Upper lobe of left lung (tissue), 6 donors: Measurements from ENCODE around the gene ITGAD. TPM values are rescaled to one million over a fixed set of nuclear protein-coding genes. Genes with fewer than 3 reads are reported as not detected.

ENCODE experiments used
- ATAC-seq, 2 donors: fragments of 200-7000 bp; cut with Tn5 transposase; one replicate each; pipeline ENCODE4 v1.9.1; 2022; ENCODE audit warnings: mild to moderate bottlenecking in 2 of 2, moderate library complexity in 2 of 2; ENCODE audit not compliant: low FRiP score in 2 of 2
- DNase-seq, 2 donors: peaks; one replicate each; pipeline ENCODE4 v3.0.0-alpha.2; 2019 to 2020
- H3K27ac ChIP-seq, 4 donors: fragments of 200-600 bp; sonication (generic); one replicate each; pipeline ENCODE4 v1.5.1; 2016 to 2019
- H3K27me3 ChIP-seq, 4 donors: fragments of 200-600 bp; sonication (generic); one replicate each; pipeline ENCODE4 v1.5.1; 2017 to 2019
- H3K36me3 ChIP-seq, 4 donors: fragments of 200-600 bp; sonication (generic); one replicate each; pipeline ENCODE4 v1.5.1; 2016 to 2019
- H3K4me1 ChIP-seq, 4 donors: fragments of 200-600 bp; sonication (generic); one replicate each; pipeline ENCODE4 v1.5.1; 2018 to 2019
- H3K4me3 ChIP-seq, 4 donors: fragments of 200-600 bp; sonication (generic); one replicate each; pipeline ENCODE4 v1.5.1; 2017 to 2019; ENCODE audit warnings: mild to moderate bottlenecking in 2 of 4, moderate library complexity in 1 of 4
- H3K9me3 ChIP-seq, 4 donors: fragments of 200-600 bp; sonication (generic); one replicate each; pipeline ENCODE4 v1.5.1; 2018 to 2019
- EP300 ChIP-seq, 4 donors: sonication (generic); formaldehyde crosslinking; IDR thresholded peaks; one replicate each; pipeline ENCODE4 v1.5.1; 2017; ENCODE audit warnings: antibody characterized with exemption in 4 of 4, control low read depth in 2 of 4
- POLR2A ChIP-seq, 4 donors: fragments of 450-650 bp; IDR thresholded peaks; one replicate each; pipeline ENCODE4 v1.5.1; 2016 to 2017; ENCODE audit warnings: antibody characterized with exemption in 4 of 4, mild to moderate bottlenecking in 2 of 4
- POLR2AphosphoS5 ChIP-seq, 2 donors: sonication (generic); formaldehyde crosslinking; IDR thresholded peaks; one replicate each; pipeline ENCODE4 v1.5.1; 2017; ENCODE audit warnings: antibody characterized with exemption in 2 of 2
- WGBS, 2 donors: methylation state at CpG; one replicate each; pipeline ENCODE4 v1.1.5; 2017 to 2018; 5-methylcytosine and 5-hydroxymethylcytosine counted together
- total RNA-seq, 6 donors: library from RNA; depleted of rRNA in 4 of 6; stranded (reverse); fragments of >200 nt in 4 of 6; gene quantifications; one replicate each; pipeline versions ENCODE4 v1.1.0 to v1.2.1, GENCODE V29; 2016 to 2021
- TF ChIP-seq, protein P1 (sequence below), 6 experiments: fragments of 450-650 bp in 4 of 6; fragments of 200-600 bp in 2 of 6; sonication (generic) in 2 of 6; IDR thresholded peaks; one replicate each; pipeline ENCODE4 v1.5.1; 2016 to 2019; ENCODE audit warnings: antibody characterized with exemption in 6 of 6
- donor health status: DM: no; HTN: no; CAD: no; lungs with moderate emphysema.
- donor health status: DM: no; HTN: yes; CAD: no; lungs with severe emphysema.

ITGAD gene
- total RNA-seq, 6 donors from 2014 or later, result 0.15 to 0.69 (median 0.52) TPM; not detected in 3

DNA sequence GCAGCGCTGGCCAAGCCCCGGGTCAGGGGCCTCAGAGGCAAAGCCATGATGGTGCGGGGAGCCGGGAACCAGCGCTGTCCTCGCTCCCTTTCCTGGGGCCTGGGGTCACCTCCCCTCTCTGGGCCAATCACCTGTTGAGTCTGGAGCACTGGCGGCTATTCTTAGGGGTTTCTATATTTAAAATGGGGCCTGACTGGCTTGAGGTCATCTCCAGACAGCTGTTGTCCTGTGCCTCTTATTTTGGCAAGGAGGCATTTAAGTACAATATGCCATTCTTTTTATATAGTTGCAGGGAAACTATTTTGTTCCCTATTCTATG lies 35.1 kb downstream of the ITGAD start, which contains the start of gene COX6A2:
COX6A2 (minus strand) TSS at position 82 of the 319 bp plus-strand sequence; CDS start at position 47, 35 bp downstream.
- H3K9me3 ChIP-seq, result no peaks in the 10 kb centered on the region
- H3K4me3 ChIP-seq, result peak within 1 kb of the TSS in 3 of 4 donors; percentile 32 to 47 (median 39)
- ATAC-seq (peak in 1 of 2 donors; percentile 17), DNase-seq (no peak)
- WGBS, 2 donors, result 29 to 65% methylated on average over 1 to 7 of the region's 7 CpGs
- no peak within 1 kb of the TSS for H3K27ac ChIP-seq
- TF ChIP-seq POLR2A (IDR thresholded peaks at IDR 0.05) (no peak), EP300 (IDR thresholded peaks at IDR 0.05) (no peak), POLR2AphosphoS5 (IDR thresholded peaks at IDR 0.05) (no peak)
- TF ChIP-seq, protein P1, sequence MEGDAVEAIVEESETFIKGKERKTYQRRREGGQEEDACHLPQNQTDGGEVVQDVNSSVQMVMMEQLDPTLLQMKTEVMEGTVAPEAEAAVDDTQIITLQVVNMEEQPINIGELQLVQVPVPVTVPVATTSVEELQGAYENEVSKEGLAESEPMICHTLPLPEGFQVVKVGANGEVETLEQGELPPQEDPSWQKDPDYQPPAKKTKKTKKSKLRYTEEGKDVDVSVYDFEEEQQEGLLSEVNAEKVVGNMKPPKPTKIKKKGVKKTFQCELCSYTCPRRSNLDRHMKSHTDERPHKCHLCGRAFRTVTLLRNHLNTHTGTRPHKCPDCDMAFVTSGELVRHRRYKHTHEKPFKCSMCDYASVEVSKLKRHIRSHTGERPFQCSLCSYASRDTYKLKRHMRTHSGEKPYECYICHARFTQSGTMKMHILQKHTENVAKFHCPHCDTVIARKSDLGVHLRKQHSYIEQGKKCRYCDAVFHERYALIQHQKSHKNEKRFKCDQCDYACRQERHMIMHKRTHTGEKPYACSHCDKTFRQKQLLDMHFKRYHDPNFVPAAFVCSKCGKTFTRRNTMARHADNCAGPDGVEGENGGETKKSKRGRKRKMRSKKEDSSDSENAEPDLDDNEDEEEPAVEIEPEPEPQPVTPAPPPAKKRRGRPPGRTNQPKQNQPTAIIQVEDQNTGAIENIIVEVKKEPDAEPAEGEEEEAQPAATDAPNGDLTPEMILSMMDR (IDR thresholded peaks at IDR 0.05), result no peak
- peaks cover 3 to 6% (median 5%) of the 10 kb centered on the region in 4 donors for H3K4me1 ChIP-seq
- H3K36me3 ChIP-seq, result no peaks in the 10 kb centered on the region
- H3K27me3 ChIP-seq, result no peaks in the 10 kb centered on the region

DNA sequence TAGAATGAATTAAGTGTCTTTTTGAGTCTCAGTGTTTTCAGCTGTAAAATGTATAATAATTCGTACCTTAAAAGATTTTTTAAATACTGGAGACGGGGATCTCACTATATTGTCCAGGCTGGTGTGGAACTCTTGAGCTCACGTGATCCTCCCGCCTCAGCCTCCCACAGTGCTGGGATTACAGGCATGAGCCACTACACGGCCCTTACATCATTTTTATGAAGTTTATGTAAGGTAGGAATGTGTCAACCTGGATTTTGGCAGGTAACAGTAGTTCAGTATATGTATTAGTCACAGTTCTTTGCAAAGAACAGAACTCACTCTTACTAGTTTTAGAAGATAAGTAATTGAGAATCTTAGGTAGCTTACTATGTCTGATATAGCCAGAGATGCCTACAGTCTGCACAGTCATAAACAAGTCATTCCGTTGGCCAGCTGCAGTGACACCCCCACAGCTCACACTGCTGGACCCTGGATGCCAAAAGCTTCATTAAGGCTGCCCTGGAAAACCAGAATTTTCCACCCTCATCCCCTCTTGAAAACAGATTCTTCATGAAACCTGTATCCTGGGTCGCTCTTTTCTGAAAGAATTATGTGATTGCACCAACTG lies 35.6 kb downstream of the ITGAD start:
- H3K4me1 ChIP-seq, result peaks cover 3 to 6% (median 5%) of the 10 kb centered on the region in 4 donors
- H3K4me3 ChIP-seq, result no peak overlapping the region
- no peaks in the 10 kb centered on the region for H3K9me3 ChIP-seq
- TF ChIP-seq EP300 (IDR thresholded peaks at IDR 0.05) (no peak), POLR2AphosphoS5 (IDR thresholded peaks at IDR 0.05) (no peak), POLR2A (IDR thresholded peaks at IDR 0.05) (no peak)
- TF ChIP-seq, protein P1 (IDR thresholded peaks at IDR 0.05), result no peak
- H3K27ac ChIP-seq, result no peak overlapping the region
- no peak for DNase-seq
- 80 to 81% methylated on average over 7 of the region's 7 CpGs for WGBS, 2 donors
- no peaks in the 10 kb centered on the region for H3K36me3 ChIP-seq
- no peaks in the 10 kb centered on the region for H3K27me3 ChIP-seq
- ATAC-seq, result no peak

DNA sequence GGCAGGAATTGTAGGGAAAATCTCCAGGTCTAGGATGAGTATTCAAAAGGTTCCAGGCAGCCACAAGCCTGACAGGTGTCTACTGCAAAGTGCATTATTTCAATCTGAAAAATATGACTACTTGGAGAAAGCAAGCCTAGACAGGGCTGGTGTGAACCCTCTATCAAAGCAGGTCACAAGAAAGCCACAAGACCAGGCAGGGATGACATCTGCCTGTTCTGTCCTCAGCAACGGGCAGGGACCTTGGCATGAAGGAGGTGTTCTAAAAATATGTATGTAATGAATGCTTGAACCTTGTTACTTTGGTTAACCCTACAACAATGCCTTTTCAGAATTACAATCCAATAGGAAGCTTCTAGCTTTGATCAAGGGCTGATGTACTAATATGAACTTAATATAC lies 36.2 kb downstream of the ITGAD start:
- H3K27me3 ChIP-seq, result no peaks in the 10 kb centered on the region
- peaks cover 3 to 6% (median 5%) of the 10 kb centered on the region in 4 donors for H3K4me1 ChIP-seq
- H3K36me3 ChIP-seq, result no peaks in the 10 kb centered on the region
- no peak overlapping the region for H3K27ac ChIP-seq
- no peaks in the 10 kb centered on the region for H3K9me3 ChIP-seq
- ATAC-seq, result no peak
- 13 to 50% methylated on average over 1 of the region's 1 CpG for WGBS, 2 donors
- TF ChIP-seq EP300 (IDR thresholded peaks at IDR 0.05), result no peak
- TF ChIP-seq POLR2A (IDR thresholded peaks at IDR 0.05), result no peak
- TF ChIP-seq POLR2AphosphoS5 (IDR thresholded peaks at IDR 0.05), result no peak
- DNase-seq, result no peak
- no peak overlapping the region for H3K4me3 ChIP-seq

DNA sequence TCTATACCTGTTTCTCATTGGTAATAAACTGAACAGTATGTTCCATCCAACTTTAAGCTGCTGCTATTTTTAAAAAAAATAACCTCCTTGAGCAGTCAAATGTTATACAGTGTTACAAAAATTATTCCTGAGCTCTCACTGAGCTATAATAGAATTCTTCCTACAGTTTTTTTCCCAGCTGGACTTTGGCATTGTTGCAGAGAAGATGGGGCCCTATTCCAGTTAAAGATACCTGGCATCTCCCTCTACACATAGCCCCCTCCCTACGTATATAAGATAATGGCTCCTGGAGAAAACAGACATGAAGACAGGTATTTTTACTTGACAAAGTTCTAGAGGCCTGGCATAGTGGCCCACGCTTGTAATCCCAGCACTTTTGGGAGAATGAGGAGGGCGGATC lies 36.7 kb downstream of the ITGAD start:
- WGBS, 2 donors, result 83 to 89% methylated on average over 3 of the region's 3 CpGs
- H3K36me3 ChIP-seq, result no peaks in the 10 kb centered on the region
- ATAC-seq (no peak), DNase-seq (no peak)
- no peak for TF ChIP-seq EP300 (IDR thresholded peaks at IDR 0.05)
- no peak overlapping the region for H3K27ac ChIP-seq
- no peaks in the 10 kb centered on the region for H3K9me3 ChIP-seq
- H3K27me3 ChIP-seq, result no peaks in the 10 kb centered on the region
- peaks cover 3 to 6% (median 5%) of the 10 kb centered on the region in 4 donors for H3K4me1 ChIP-seq
- no peak overlapping the region for H3K4me3 ChIP-seq

DNA sequence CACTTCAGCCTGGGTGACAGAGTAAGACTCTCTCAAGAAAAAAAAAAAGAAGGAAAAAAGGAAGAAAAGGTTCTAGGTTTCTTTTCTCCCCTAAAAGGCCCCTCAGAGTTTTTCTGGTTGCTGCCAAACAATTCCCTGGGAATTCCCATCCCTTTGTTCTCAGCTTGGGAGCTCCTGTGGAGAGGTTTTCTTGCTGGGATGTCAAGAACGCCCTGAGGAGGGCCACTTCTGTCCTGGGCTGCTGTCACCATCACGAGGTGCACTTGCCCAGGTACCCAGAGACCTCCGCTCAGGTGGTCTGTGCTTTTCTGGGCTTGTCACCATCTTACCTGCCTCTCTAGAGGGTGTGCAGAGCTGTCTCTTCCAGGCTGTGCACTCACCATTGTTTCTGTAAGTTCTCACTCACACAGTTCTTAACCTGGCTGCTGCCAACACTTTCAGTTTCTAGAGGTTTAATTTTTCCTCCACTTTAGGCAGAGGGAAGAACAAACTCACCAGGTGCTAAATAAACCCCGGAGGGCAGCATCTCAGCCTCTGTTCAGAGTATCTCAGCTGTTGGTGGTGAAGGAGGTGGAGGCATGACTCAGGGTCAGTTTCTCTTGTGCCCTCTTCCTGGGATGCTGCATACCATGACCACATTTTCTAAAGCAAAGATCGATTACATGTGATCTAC lies 37.4 kb downstream of the ITGAD start:
- Histone ChIP-seq H3K4me1 (peaks cover 3 to 6% (median 5%) of the 10 kb centered on the region in 4 donors), H3K27ac (no peak overlapping the region), H3K4me3 (no peak overlapping the region), H3K27me3 (no peaks in the 10 kb centered on the region), H3K36me3 (no peaks in the 10 kb centered on the region), H3K9me3 (no peaks in the 10 kb centered on the region)
- DNase-seq (no peak), ATAC-seq (no peak)
- TF ChIP-seq POLR2A (IDR thresholded peaks at IDR 0.05) (no peak), EP300 (IDR thresholded peaks at IDR 0.05) (no peak), POLR2AphosphoS5 (IDR thresholded peaks at IDR 0.05) (no peak)
- TF ChIP-seq, protein P1 (IDR thresholded peaks at IDR 0.05), result no peak
- WGBS, 2 donors, result 55 to 58% methylated on average over 5 of the region's 5 CpGs
